SH-SY5Y (cell line): ENCODE results near the gene AGAP1.

Source experiments
- GATA2 ChIP-seq: IDR thresholded peaks from 2 replicates; pipeline ENCODE4 v1.6.1; 2011; ENCODE audit warnings: mild to moderate bottlenecking, low read depth, low read length
- GATA3 ChIP-seq: IDR thresholded peaks from 2 replicates; pipeline ENCODE4 v1.6.1; 2011; ENCODE audit warnings: low read depth, mild to moderate bottlenecking, low read length, moderate library complexity

GRCh38 chr2:236171181-236171679 is 677.4 kb downstream of the AGAP1 start:
- TF ChIP-seq GATA3: no peak
- TF ChIP-seq GATA2: no peak
